C4-2B (cell line): ENCODE measurements around the gene DSCAML1.

Source experiments
- ZFX ChIP-seq: fragments of 450-650 bp; IDR thresholded peaks from 2 replicates; pipeline ENCODE4 v1.6.1; 2017
- TF ChIP-seq, protein P1 (sequence below): fragments of 450-650 bp; conservative IDR thresholded peaks from 2 replicates; pipeline ENCODE4 v1.5.1; 2017; ENCODE audit warnings: mild to moderate bottlenecking

DNA sequence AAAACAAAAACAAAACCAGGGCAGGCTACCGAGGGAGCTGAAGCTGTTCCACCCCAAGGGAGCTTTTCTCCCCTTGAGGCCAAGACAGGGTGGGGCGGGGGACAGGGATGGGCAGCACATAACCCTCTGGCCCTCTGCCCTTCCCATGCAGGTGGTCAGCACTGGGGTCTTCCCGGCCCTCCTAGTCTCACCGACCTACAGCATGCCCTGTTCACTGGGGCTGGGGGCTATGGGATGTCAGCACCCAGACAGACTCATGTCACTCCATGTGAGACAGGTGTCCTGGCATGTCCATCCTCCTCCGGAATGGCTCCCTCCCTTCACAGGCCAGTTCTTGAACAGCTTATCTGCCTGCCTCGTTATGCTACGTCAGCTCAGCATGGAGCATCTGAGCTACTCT is 51.7 kb downstream of the DSCAML1 start:
- TF ChIP-seq, protein P1, sequence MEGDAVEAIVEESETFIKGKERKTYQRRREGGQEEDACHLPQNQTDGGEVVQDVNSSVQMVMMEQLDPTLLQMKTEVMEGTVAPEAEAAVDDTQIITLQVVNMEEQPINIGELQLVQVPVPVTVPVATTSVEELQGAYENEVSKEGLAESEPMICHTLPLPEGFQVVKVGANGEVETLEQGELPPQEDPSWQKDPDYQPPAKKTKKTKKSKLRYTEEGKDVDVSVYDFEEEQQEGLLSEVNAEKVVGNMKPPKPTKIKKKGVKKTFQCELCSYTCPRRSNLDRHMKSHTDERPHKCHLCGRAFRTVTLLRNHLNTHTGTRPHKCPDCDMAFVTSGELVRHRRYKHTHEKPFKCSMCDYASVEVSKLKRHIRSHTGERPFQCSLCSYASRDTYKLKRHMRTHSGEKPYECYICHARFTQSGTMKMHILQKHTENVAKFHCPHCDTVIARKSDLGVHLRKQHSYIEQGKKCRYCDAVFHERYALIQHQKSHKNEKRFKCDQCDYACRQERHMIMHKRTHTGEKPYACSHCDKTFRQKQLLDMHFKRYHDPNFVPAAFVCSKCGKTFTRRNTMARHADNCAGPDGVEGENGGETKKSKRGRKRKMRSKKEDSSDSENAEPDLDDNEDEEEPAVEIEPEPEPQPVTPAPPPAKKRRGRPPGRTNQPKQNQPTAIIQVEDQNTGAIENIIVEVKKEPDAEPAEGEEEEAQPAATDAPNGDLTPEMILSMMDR: no peak
- TF ChIP-seq ZFX: no peak
